GM12865 (cell line): ENCODE data around the gene ZNF787.
A peak's percentile ranks its signal among the peaks of the same experiment; 100 is the strongest.

ENCODE experiments used
- DNase-seq: peaks from one replicate; pipeline ENCODE4 v3.0.0; 2010; ENCODE audit warnings: low read depth
- H3K4me3 ChIP-seq: 2 replicates; pipeline ENCODE4 v1.5.1; 2011; ENCODE audit warnings: mild to moderate bottlenecking, low read depth, low read length, control low read depth
- TF ChIP-seq, protein P1 (sequence below): IDR thresholded peaks from 2 replicates; pipeline ENCODE4 v1.5.1; 2011; ENCODE audit warnings: low read length, control low read depth, low read depth, inconsistent platforms; ENCODE audit not compliant: insufficient read depth; ENCODE audit errors: missing control alignments

Gene ZNF787

GRCh38 chr19:56159622-56160271, 38.7 kb upstream of the ZNF787 start:
- no peak for DNase-seq
- H3K4me3 ChIP-seq = no peak overlapping the region
- TF ChIP-seq, protein P1, sequence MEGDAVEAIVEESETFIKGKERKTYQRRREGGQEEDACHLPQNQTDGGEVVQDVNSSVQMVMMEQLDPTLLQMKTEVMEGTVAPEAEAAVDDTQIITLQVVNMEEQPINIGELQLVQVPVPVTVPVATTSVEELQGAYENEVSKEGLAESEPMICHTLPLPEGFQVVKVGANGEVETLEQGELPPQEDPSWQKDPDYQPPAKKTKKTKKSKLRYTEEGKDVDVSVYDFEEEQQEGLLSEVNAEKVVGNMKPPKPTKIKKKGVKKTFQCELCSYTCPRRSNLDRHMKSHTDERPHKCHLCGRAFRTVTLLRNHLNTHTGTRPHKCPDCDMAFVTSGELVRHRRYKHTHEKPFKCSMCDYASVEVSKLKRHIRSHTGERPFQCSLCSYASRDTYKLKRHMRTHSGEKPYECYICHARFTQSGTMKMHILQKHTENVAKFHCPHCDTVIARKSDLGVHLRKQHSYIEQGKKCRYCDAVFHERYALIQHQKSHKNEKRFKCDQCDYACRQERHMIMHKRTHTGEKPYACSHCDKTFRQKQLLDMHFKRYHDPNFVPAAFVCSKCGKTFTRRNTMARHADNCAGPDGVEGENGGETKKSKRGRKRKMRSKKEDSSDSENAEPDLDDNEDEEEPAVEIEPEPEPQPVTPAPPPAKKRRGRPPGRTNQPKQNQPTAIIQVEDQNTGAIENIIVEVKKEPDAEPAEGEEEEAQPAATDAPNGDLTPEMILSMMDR = no peak

DNA sequence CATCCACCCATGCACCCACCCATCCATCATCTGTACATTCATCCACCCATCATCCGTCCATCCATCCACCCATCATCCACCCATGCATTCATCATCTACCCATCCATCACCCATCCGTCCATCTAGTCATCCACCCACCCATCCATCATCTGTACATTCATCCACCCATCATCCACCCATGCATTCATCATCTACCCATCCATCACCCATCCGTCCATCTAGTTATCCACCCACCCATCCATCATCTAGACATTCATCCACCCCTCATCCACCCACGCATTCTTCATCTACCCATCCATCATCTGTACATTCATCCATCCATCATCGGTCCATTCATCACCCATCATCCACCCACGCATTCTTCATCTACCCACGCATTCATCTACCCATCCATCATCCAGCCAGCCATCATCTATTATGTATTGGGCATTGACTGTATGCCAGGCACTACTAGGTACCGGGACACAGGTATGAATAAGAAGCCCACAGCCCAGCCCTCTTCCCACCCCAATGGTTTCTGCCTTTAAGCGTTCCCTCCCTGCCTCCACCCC, 38.0 kb upstream of the ZNF787 start:
- TF ChIP-seq, protein P1 = no peak
- no peak overlapping the region for H3K4me3 ChIP-seq
- DNase-seq = no peak

DNA sequence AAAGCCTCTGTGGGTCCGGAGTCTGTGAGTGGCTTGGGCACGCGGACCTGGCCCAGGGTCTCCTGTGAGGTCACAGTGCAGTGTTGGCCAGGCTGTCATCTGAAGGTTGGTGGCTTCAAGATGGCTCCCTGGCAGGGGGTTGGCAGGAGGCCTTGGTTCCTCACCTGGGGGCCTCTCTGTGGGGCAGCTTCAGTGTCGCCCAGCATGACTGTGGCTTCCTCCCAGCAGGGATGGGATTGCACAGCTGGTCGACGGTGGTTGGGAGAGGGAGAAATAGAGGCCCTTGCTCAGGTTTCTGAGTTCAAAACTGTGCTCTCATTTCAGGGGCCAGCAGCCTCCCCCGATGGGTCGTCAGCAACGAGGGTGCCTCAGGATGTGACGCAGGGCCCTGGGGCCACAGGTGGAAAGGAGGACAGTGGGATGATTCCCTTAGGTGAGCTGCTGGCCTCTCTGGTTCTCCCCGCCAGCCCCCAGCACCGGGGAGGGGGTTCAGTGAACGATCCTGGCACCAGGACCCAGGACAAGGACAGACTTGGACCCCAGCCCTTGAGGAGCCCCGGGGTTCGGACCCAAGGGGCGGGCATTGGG, 37.2 kb upstream of the ZNF787 start:
- no peak overlapping the region for H3K4me3 ChIP-seq
- TF ChIP-seq, protein P1 = no peak
- no peak for DNase-seq

DNA sequence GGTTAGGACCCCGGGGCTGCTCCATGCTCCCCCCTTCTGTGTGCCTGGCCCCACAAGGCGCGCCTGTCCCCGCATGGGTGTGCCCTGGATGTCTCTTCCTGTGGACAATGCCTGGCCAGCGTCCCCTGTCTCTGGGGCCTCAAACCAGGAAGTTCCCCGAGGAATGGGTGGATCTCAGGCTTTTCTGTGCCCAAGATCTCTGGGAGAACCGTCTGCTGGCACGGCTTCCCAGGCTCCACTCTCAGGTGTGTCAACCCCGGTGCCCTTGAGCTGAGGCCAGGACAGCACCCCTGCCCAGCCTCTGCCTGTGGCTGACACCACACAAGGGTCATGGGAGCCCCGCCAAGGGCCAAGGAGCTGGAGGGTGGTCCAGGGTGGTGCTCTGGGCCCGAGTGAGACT, 35.7 kb upstream of the ZNF787 start:
- DNase-seq = no peak
- no peak overlapping the region for H3K4me3 ChIP-seq
- TF ChIP-seq, protein P1 = no peak

- DNase-seq = no peak
- TF ChIP-seq, protein P1 = peak; percentile 22
- H3K4me3 ChIP-seq = no peak overlapping the region
These were observed 34.1 kb upstream of the ZNF787 start for GRCh38 chr19:56155124-56155687.

- no peak overlapping the region for H3K4me3 ChIP-seq
- TF ChIP-seq, protein P1 = no peak
- DNase-seq = no peak
These were observed 32.4 kb upstream of the ZNF787 start for GRCh38 chr19:56153507-56153906.
